ENCODE results near the gene MSGN1.
"Not testable (repeated sequence)": the region's sequence is repeated elsewhere in the genome, so short reads cannot be mapped to it uniquely, and the experiment has no call there.

The MSGN1 gene

GRCh38 chr2:17805166-17805565 is 11.1 kb upstream of the MSGN1 start:
- DNase-seq (ENCODE audit: low read depth in 2 of 2): no peak

DNA sequence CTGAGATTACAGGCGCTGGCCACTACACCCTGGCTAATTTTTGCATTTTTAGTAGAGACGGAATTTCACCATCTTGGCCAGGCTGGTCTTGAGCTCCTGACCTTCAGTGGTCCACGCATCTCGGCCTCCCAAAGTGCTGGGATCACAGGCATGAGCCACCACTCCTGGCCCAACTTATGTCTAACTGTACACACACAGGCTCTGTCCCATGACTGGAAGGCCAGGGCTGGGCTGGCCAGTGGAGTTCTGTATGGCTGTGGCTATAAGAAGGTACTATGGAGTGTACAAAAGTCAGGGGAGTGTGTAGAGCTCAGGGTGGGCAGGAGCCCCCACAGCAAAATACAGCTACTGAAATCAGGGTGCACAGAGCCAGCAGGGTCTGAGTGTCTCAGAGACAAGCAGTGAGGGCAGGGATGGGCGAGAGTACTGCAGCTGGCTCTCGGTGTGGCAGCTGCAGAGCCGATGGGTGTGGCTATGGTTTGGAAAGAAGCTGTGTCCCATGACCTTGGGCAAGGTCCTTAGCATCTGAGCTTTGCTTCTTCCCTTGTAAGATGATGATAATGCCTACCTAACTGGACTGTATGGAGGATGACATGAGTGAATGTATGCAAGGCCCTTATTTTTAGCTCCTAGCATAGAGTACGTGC is 10.4 kb upstream of the MSGN1 start:
- no peak for DNase-seq (ENCODE audit: low read depth in 2 of 2)

DNA sequence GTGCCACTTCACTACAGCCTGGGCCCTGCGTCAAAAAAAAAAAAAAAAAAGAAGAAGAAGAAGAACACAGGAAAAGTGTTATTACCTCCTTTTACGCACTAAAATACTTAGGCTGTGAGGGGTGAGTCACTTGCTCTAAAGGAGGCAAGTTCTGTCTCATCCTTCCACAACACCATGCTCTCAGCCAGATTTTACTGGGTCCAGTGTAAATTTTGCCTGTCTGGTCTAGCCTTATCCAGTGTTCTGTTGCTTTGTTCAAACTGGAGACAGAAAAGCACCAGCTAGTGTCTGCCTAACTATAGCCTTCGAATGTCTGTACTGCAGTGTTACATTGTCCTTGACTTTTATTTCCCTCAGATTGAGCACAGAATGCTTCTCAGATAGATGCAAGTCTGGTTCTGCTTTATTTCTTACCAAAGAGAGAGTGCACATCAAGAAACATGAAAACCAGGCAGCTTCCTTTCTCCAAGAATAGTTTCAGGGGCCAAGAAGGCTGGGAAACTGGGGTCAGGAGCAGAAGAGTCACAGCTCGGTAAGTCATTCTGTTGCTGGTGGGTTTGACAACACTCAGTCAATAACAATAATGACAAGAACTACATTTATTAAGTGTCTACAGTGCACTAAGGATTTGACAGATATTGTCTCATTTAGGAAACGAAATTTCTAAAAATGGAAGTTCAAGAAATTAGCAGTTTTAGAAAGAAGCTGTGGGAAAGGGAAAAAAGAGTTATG is 3.1 kb upstream of the MSGN1 start:
- DNase-seq (ENCODE audit: low read depth in 2 of 2): peak in 1 of 2 experiments; percentile 7

DNA sequence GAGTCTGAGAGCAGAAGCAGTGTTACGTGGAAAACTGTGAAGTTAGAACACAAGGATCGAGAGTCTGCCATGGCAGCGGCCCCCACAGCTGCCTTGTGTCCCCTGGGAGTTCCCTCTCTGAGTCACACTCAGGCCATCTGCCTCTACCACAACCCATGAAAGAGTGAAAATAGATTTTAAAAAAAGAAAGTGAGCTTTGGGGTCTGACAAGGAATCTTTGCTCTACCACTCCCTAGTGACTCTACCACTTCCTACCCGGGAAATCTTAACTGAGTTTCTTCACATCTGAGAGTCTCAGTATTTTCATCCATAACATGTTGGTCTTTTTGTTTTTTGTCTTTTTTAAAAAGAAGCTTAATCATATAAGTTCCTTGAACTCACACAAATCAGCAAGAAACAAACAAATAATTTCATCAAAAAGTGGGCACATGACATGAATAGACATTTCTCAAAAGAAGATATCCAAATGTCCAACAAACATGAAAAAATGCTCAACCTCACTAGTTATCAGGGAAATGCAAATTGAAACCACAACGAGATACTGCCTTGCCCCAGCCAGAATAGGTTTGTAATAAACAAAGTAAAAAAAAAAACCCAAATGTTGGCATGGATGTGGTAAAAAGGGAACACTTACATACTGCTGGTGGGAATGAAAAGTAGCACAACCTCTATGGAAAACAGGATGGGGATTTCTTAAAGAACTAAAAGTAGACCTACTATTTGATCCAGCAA is 2.4 kb upstream of the MSGN1 start:
- peak in 1 of 2 experiments; percentile 15 for DNase-seq (ENCODE audit: low read depth in 2 of 2)

DNA sequence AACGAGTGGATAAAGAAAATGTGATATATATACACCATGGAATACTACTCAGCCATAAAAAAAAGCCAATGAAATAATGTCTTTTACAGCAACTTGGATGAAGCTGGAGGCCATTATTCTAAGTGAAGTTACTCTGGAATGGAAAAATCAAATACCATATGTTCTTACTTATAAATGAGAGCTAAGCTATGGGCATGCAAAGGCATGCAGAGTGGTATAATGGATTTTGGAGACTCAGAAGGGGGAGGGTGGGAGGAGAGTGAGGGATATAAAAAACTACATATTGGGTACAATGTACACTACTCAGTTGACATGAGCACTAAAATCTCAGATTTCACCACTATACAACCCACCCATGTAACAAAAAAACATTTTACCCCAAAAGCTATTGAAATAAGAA is 1.7 kb upstream of the MSGN1 start:
- DNase-seq (ENCODE audit: low read depth in 2 of 2): no peak

DNA sequence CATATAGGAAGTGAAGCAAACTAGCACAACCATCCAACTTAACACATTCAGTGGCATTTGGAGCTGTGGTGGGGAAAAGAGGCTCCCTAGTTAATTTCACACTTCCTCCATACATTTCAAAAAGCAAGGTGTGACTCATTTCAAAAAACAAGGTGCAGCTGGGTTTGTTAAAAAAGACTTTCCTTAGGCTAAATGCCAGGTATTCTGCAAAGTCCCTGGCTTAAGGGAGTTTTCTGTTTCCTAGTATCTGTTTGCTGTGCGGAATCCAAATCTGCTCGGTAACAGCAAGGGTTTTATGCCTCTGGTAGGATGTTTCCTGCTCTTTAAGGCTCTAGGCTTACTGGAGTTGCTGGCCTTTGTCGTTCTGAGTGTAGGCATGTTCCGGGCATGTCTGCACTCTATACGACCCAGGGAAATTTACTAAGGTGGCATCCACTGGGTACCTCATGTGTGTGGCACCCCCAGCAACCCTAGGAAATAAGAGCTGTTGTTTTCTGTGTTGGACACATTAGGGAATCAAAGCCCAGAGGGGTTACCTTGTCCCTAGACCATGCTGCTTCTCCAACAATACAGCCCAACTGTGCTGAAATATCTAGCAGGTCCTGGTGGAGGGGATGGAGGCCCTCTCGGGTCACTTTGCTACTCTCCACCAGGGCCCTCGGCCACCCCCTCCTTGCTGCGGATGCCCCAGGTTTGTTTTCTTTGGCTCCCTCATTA is 634 bp upstream of the MSGN1 start:
- DNase-seq (ENCODE audit: low read depth in 2 of 2): no peak

DNA sequence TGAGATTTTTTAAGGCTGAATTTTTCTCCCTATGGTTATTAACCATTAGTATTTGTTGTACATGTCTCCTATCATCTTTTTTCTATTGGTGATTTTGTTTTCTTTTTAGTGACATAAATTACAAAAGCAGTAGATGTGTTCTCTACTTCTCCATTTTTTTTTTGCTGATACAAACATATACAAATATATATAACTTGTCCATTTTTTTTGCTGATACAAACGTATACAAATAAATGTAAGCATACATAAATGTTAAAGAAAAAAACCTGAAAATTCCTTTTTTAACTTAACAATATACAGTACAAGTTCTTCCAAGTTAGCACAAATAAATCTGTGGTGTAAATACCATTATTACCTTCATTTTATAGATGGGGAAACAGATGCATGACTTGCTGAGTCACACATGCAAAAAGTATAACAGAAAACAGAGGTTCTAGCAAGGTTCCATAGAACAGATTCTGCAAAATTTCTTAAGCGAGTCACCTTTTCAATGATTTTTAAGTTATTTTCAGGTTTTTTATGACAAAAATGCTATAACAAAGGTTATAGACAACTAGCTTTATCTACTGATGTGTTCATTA is 2.1 kb downstream of the MSGN1 start:
- DNase-seq (ENCODE audit: low read depth in 2 of 2): no peak

DNA sequence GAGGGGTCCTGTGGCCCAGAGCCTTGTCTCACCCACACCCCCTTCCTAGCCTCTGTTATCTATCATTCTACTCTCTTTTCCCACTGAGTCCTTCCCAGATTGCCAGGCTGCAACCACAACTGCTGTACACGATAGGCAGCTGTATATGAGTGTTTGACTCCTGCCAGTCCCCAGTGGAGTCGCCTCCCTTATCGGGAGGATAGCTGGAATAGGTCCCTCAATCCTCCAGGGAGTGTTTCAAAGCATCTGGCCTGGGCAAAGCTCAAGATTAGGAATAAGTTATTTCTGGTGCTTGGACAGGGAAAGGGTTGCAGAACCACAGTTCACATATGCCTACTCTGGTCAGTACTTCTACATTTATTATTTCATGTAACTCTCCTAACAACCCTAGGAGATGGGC is 4.8 kb downstream of the MSGN1 start:
- DNase-seq (ENCODE audit: low read depth in 2 of 2): no peak

GRCh38 chr2:17821535-17822444 is 5.5 kb downstream of the MSGN1 start:
- DNase-seq (ENCODE audit: low read depth in 2 of 2): no peak

DNA sequence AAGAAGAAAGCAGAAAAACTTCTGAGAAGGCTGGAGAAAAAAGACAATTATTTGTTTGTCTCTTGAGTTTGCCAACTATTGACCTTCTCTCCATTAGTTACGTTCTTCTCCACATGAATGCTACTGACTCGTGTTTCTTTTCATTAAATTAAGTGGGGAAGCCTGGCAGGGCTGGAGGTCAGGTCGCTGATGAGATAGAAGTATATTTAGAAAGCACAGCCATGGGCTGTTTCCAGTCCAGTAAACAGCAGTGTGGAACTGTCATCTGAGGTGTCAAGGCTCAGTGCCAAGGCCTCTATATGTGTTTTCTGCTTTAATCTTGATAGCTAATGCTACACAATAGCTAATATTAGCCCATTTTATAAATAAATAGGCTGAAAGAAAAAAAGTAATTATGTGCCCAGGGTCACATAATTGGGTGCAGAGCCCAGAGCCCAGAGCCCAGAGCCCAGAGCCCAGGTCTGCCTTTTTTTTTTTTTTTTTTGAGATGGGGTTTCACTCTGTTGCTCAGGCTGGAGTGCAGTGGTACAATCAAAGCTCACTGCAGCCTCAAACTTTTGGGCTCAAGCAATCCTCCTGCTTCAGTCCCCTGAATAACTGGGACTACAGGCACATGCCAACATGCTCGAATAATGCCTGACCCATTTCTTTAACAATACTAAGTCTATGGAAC is 6.3 kb downstream of the MSGN1 start:
- DNase-seq (ENCODE audit: low read depth in 2 of 2): no peak

- not testable (repeated sequence) for DNase-seq (ENCODE audit: low read depth in 2 of 2)
Observed at GRCh38 chr2:17823646-17824045, 7.4 kb downstream of the MSGN1 start.

DNA sequence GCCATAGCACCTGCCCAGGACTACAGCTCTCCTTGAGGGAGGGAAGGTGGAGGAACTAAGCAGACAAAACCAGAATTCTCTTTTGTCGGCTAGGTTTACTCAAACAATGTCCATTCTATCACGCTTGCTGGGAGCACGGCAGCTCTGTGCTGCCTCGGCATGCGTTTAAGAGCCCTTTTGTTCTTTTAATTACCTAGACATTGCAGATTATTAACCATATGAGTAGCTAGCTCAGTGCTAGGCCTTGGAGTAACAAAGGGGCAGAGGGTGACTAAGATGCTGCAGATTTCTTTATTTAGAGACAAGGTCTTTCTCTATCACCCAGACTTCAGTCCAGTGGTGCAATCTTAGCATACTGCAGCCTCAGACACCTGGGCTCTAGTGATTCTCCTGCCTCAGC is 11.1 kb downstream of the MSGN1 start:
- no peak for DNase-seq (ENCODE audit: low read depth in 2 of 2)

DNA sequence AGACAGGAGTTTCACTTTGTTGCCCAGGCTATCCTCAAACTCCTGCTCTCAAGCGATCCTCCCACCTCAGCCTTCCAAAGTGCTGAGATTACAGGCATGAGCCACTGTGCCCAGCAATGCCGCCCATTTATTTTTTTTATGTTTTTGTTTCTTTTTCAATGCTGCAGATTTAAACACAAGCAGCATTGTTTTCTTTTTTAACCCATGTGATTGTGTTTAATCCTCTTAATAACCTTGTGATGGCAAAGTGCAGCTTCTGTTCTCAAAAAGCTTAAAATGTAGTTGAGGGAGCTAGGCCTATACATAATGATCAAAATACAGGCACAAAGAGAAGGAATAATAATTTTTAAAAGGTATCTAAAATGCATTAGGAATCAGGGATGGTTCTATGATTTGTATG is 11.5 kb downstream of the MSGN1 start:
- no peak for DNase-seq (ENCODE audit: low read depth in 2 of 2)

- peak; percentile 32 to 38 for DNase-seq (ENCODE audit: low read depth in 2 of 2)
Observed at GRCh38 chr2:17830053-17831034, 14.1 kb downstream of the MSGN1 start.

DNA sequence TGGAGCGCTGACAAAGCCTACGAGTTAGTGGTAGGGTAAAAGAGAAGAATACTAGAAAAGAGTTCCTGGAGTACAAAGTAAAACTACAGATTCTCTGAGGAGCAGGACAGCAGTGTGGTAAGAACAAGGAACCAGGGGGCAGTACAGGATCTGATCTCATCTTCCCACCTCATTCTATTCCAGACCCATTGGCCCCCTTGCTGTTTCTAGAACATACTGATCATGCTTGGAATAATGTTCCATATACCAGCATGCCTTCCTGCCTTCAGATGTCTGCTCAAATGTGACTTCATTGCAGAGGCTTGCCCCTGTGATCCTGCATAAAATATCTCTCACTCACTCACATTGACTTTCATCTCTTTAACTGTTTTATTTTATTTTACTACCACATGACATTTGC is 19.3 kb downstream of the MSGN1 start:
- DNase-seq (ENCODE audit: low read depth in 2 of 2): no peak

DNA sequence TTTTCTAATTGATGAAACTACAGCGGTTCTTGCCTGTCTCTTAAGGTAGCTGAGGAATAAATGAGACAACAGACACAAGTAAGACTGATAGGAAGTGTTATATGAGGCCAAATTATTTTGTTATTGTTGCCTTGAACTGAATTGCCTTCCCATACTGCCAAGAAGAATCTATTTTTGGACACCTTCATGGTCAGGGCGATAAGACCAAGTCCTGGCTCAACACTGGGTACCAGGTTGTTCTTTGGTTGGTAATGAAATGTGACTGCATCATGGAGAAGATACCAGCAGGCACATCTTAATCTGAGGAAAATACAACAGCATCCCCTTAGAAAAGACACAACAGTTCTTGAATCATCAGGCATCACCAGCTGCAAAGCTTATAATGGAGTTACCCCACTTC is 23.7 kb downstream of the MSGN1 start:
- DNase-seq (ENCODE audit: low read depth in 2 of 2): no peak

DNA sequence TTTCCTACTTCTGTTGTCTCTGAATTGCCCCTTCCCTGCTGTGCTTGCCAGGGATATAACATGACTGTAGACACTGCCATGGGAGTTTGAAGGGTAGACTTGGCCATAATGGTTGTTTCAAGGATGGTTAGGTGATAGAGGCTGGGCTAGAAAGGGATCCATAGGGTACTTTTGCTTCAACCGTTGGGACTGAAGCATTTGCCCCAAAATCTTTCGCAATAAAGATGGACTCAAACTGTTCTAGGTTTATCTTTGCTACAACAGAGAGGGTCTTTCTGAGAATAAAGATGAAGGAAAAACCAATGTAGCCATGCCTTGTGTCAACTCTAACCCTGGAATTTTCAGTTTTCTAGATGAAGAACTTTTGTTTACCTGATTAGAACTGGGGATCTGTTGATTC is 27.2 kb downstream of the MSGN1 start:
- no peak for DNase-seq (ENCODE audit: low read depth in 2 of 2)

DNA sequence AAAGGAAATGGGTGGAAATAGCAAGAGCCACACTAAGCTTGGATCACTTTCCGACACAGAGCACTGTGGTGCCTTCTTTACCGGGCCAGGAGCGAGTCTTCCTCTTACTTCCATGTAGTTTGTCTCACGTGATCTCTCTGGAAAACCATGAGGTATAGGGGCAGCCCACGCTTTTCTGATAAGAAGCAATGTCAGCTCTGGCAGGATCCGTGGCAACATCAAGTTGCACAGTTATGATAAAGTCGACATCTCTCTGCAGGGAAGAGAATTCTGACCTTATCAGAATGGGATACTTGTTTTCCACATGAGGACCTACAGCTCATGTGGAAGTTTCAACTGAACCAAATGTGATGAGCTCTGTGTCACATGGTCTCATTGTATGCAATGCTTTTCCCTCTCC is 29.5 kb downstream of the MSGN1 start:
- DNase-seq (ENCODE audit: low read depth in 2 of 2): no peak

DNA sequence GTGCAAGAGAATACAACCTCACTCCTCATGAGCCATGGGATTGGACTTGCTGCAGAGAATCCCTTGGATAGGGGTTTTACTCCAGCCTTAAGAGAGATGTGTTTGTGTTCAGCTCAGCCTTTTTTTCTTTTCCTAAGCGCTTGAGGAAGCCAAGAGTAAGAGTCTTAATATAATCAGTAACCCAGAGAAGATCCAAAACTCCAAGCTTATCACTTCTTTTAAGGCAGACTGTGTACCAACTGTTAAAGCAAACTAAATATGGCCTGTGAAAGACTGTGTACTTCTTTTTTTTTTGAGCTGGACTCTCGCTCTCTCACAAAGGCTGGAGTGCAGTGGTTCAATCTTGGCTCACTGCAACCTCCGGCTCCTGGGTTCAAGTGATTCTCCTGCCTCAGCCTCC is 30.4 kb downstream of the MSGN1 start:
- no peak for DNase-seq (ENCODE audit: low read depth in 2 of 2)

Measured in fibroblast of skin of left biceps (primary cell).